Endometrial microvascular endothelial cells (primary cell): ENCODE measurements around the gene MTARC2. TPM values are rescaled to one million over a fixed set of nuclear protein-coding genes. Genes with fewer than 3 reads are reported as not detected.
"Not testable (repeated sequence)": the region's sequence is repeated elsewhere in the genome, so short reads cannot be mapped to it uniquely, and the experiment has no call there.

Experiments
- in situ Hi-C: cut with HindIII; loops from 2 replicates; pipeline ENCODE4 v1.10.0; 2017; ENCODE audit warnings: low sequenced_read_pairs, low pct_unique_long_range_greater_than_20kb; ENCODE audit errors: inconsistent ontology term
- total RNA-seq: library from RNA; depleted of rRNA; stranded (reverse); fragments of >200 nt; gene quantifications from one replicate; pipeline ENCODE4 v1.2.3, GENCODE V29; 2015; ENCODE audit errors: inconsistent ontology term

MTARC2 gene
- total RNA-seq, 1 donor from 2014 or later, result 4.6 TPM

- in situ Hi-C loops, result no loop called here
Measured at GRCh38 chr1:220727519-220727918, 20.6 kb upstream of the MTARC2 start.

- in situ Hi-C loops, result no loop called here
Measured at GRCh38 chr1:220730486-220730885, 17.6 kb upstream of the MTARC2 start.

GRCh38 chr1:220732137-220732536, 16.0 kb upstream of the MTARC2 start:
- in situ Hi-C loops, result no loop called here

- in situ Hi-C loops, result no loop called here
Measured at GRCh38 chr1:220732621-220733020, 15.5 kb upstream of the MTARC2 start.

- in situ Hi-C loops, result no loop called here
Measured at GRCh38 chr1:220733086-220733601, 15.0 kb upstream of the MTARC2 start.

GRCh38 chr1:220734571-220735326, 13.4 kb upstream of the MTARC2 start:
- in situ Hi-C loops, result no loop called here

- in situ Hi-C loops, result not testable (repeated sequence)
Measured at GRCh38 chr1:220736283-220736682, 11.8 kb upstream of the MTARC2 start.

- in situ Hi-C loops, result no loop called here
Measured at GRCh38 chr1:220741349-220741748, 6.8 kb upstream of the MTARC2 start.

- in situ Hi-C loops, result no loop called here
Measured at GRCh38 chr1:220741825-220742224, 6.3 kb upstream of the MTARC2 start.

GRCh38 chr1:220742520-220742919, 5.6 kb upstream of the MTARC2 start:
- in situ Hi-C loops, result no loop called here

- in situ Hi-C loops, result no loop called here
Measured at GRCh38 chr1:220746851-220747250, 1.3 kb upstream of the MTARC2 start.

GRCh38 chr1:220747437-220748088, 559 bp upstream of the MTARC2 start:
- in situ Hi-C loops, result no loop called here

- in situ Hi-C loops, result no loop called here
Measured at GRCh38 chr1:220748936-220749335, 814 bp downstream of the MTARC2 start.

GRCh38 chr1:220750131-220750515, 2.0 kb downstream of the MTARC2 start:
- in situ Hi-C loops, result no loop called here

GRCh38 chr1:220751111-220751510, 3.0 kb downstream of the MTARC2 start:
- in situ Hi-C loops, result no loop called here

GRCh38 chr1:220754212-220754917, 6.2 kb downstream of the MTARC2 start:
- in situ Hi-C loops, result no loop called here

- in situ Hi-C loops, result no loop called here
Measured at GRCh38 chr1:220754918-220755295, 6.8 kb downstream of the MTARC2 start.

GRCh38 chr1:220755309-220755708, 7.2 kb downstream of the MTARC2 start:
- in situ Hi-C loops, result no loop called here

- in situ Hi-C loops, result no loop called here
Measured at GRCh38 chr1:220757441-220757840, 9.3 kb downstream of the MTARC2 start.

- in situ Hi-C loops, result no loop called here
Measured at GRCh38 chr1:220759147-220759546, 11.0 kb downstream of the MTARC2 start.
